HEK293 (cell line): Measurements from ENCODE around the gene TDP2.

ENCODE experiments used
- CTCF ChIA-PET: fragments of 350-600 bp; formaldehyde crosslinking; extraction: SDS; loops from one replicate; lab custom pipeline; 2021; ENCODE audit warnings: antibody characterized with exemption; lab: Yijun Ruan, JAX
- POLR2A ChIA-PET: fragments of 300-600 bp; formaldehyde crosslinking; extraction: SDS; loops from one replicate; lab custom pipeline; 2020; ENCODE audit warnings: antibody characterized with exemption, inconsistent platforms; lab: Yijun Ruan, JAX
- H3K27ac ChIP-seq: fragments of 200-500 bp; sonication (Bioruptor generic); 2 replicates; pipeline ENCODE4 v1.5.1; 2014; ENCODE audit warnings: low read depth, low read length, control low read depth, inconsistent platforms; ENCODE audit errors: extremely low read depth
- H3K36me3 ChIP-seq, 2 experiments: fragments of 200-500 bp in 1 of 2; sonication (Bioruptor generic) in 1 of 2; 1 replicate in 1 of 2; 2 replicates in 1 of 2; pipeline ENCODE4 v1.5.1; 2014 to 2017; ENCODE audit warnings: inconsistent platforms in 2 of 2, low read length in 2 of 2; ENCODE audit not compliant: control insufficient read depth in 2 of 2, insufficient read depth in 1 of 2
- H3K4me1 ChIP-seq: fragments of 200-500 bp; sonication (Bioruptor generic); 2 replicates; pipeline ENCODE4 v1.5.1; 2014; ENCODE audit warnings: mild to moderate bottlenecking, low read length, inconsistent platforms; ENCODE audit not compliant: control insufficient read depth, insufficient read depth
- H3K4me3 ChIP-seq: 2 replicates; pipeline ENCODE4 v1.5.1; 2011; ENCODE audit warnings: low read depth, mild to moderate bottlenecking, control low read depth, low read length, moderate library complexity
- H3K9me3 ChIP-seq: fragments of 200-500 bp; sonication (Bioruptor generic); 2 replicates; pipeline ENCODE4 v1.5.1; 2014; ENCODE audit warnings: low read depth, low read length, inconsistent platforms; ENCODE audit not compliant: control insufficient read depth, insufficient read depth
- FEZF1 ChIP-seq: fragments of 450-650 bp; formaldehyde crosslinking; IDR thresholded peaks from 2 replicates; pipeline ENCODE4 v1.5.1; 2016; ENCODE audit warnings: missing biosample characterization, missing genetic modification characterization
- GFI1B ChIP-seq: fragments of 450-650 bp; formaldehyde crosslinking; IDR thresholded peaks from 2 replicates; pipeline ENCODE4 v1.5.1; 2016; ENCODE audit warnings: missing biosample characterization, missing genetic modification characterization
- PRDM6 ChIP-seq: fragments of 450-650 bp; formaldehyde crosslinking; IDR thresholded peaks from 2 replicates; pipeline ENCODE4 v1.5.1; 2017; ENCODE audit warnings: missing biosample characterization, missing genetic modification characterization
- SCRT2 ChIP-seq: fragments of 450-650 bp; formaldehyde crosslinking; IDR thresholded peaks from 2 replicates; pipeline ENCODE4 v1.5.1; 2016; ENCODE audit warnings: missing biosample characterization, missing genetic modification characterization
- ZBTB17 ChIP-seq: fragments of 450-650 bp; formaldehyde crosslinking; IDR thresholded peaks from 2 replicates; pipeline ENCODE4 v1.5.1; 2016; ENCODE audit warnings: missing biosample characterization, missing genetic modification characterization
- ZBTB20 ChIP-seq: fragments of 450-650 bp; formaldehyde crosslinking; IDR thresholded peaks from 2 replicates; pipeline ENCODE4 v1.5.1; 2016; ENCODE audit warnings: missing biosample characterization, missing genetic modification characterization
- ZBTB6 ChIP-seq: fragments of 450-650 bp; formaldehyde crosslinking; IDR thresholded peaks from 2 replicates; pipeline ENCODE4 v1.5.1; 2017; ENCODE audit warnings: missing biosample characterization, missing genetic modification characterization
- ZFP3 ChIP-seq: fragments of 450-650 bp; formaldehyde crosslinking; IDR thresholded peaks from 2 replicates; pipeline ENCODE4 v1.5.1; 2016; ENCODE audit warnings: low read depth, missing biosample characterization, missing genetic modification characterization
- ZIC2 ChIP-seq: fragments of 450-650 bp; formaldehyde crosslinking; IDR thresholded peaks from 2 replicates; pipeline ENCODE4 v1.5.1; 2016; ENCODE audit warnings: missing biosample characterization, missing genetic modification characterization
- ZNF174 ChIP-seq: fragments of 450-650 bp; formaldehyde crosslinking; IDR thresholded peaks from 2 replicates; pipeline ENCODE4 v1.5.0; 2017; ENCODE audit warnings: missing biosample characterization, mild to moderate bottlenecking, missing genetic modification characterization
- ZNF24 ChIP-seq: fragments of 450-650 bp; formaldehyde crosslinking; IDR thresholded peaks from 2 replicates; pipeline ENCODE4 v1.5.1; 2016; ENCODE audit warnings: missing biosample characterization, missing genetic modification characterization
- ZNF362 ChIP-seq: fragments of 450-650 bp; formaldehyde crosslinking; IDR thresholded peaks from 2 replicates; pipeline ENCODE4 v1.5.1; 2016; ENCODE audit warnings: missing biosample characterization, missing genetic modification characterization
- ZNF37A ChIP-seq: fragments of 450-650 bp; IDR thresholded peaks from 2 replicates; pipeline ENCODE4 v1.5.1; 2018; ENCODE audit warnings: missing biosample characterization, missing genetic modification characterization
- ZNF391 ChIP-seq: fragments of 450-650 bp; formaldehyde crosslinking; IDR thresholded peaks from 2 replicates; pipeline ENCODE4 v1.5.1; 2016; ENCODE audit warnings: low read depth, missing biosample characterization, missing genetic modification characterization, borderline replicate concordance
- ZNF549 ChIP-seq: fragments of 450-650 bp; IDR thresholded peaks from 2 replicates; pipeline ENCODE4 v1.5.1; 2018; ENCODE audit warnings: missing biosample characterization, missing genetic modification characterization, mild to moderate bottlenecking, inconsistent platforms, moderate library complexity
- ZNF596 ChIP-seq: fragments of 450-650 bp; IDR thresholded peaks from 2 replicates; pipeline ENCODE4 v1.5.0; 2018; ENCODE audit warnings: missing biosample characterization, mild to moderate bottlenecking, missing genetic modification characterization, moderate library complexity
- ZNF747 ChIP-seq: fragments of 450-650 bp; formaldehyde crosslinking; IDR thresholded peaks from 2 replicates; pipeline ENCODE4 v1.5.1; 2016; ENCODE audit warnings: missing biosample characterization, missing genetic modification characterization
- ZNF792 ChIP-seq: fragments of 450-650 bp; formaldehyde crosslinking; IDR thresholded peaks from 2 replicates; pipeline ENCODE4 v1.5.1; 2016; ENCODE audit warnings: missing biosample characterization, missing genetic modification characterization

Gene TDP2

GRCh38 chr6:24690593-24690992, 23.9 kb upstream of the TDP2 start:
- no peak overlapping the region for H3K27ac ChIP-seq
- TF ChIP-seq ZIC2 (tag by site-specific recombination) = peak; percentile 35; the same call in 1 of the 2 replicates
- TF ChIP-seq FEZF1 = peak; percentile 65
- TF ChIP-seq ZNF24 = no peak
- TF ChIP-seq PRDM6 (tag by site-specific recombination) = 0 out of 2 replicates have a peak, but pooled peaks have one; percentile 28
- ChIA-PET POLR2A (no interaction called here), CTCF (interaction anchor here (2.3 kb wide), 1 partner anchor 109 kb away, joined by 15 read pairs; no protein-coding TSS in a partner anchor)
- no peak overlapping the region for H3K4me3 ChIP-seq
- H3K4me1 ChIP-seq = peaks cover 4% of the 10 kb centered on the region; the same call in 1 of the 2 replicates
- no peaks in the 10 kb centered on the region for H3K9me3 ChIP-seq
- H3K36me3 ChIP-seq = peaks cover 0 to 9% of the 10 kb centered on the region in 2 experiments; a peak in 1 of 3 replicates

- H3K9me3 ChIP-seq = no peaks in the 10 kb centered on the region
- no peak for TF ChIP-seq ZBTB17 (tag by site-specific recombination)
- no peak for TF ChIP-seq ZNF596 (tag by site-specific recombination)
- TF ChIP-seq GFI1B = 0 out of 2 replicates have a peak, but pooled peaks have one; percentile 19
- no peak for TF ChIP-seq SCRT2 (tag by site-specific recombination)
- H3K36me3 ChIP-seq = peaks cover 0 to 9% of the 10 kb centered on the region in 2 experiments; a peak in 1 of 3 replicates
- H3K4me3 ChIP-seq = no peak overlapping the region
- no peak overlapping the region for H3K27ac ChIP-seq
- ChIA-PET CTCF (interaction anchor here (0.7 to 2.3 kb wide), 5 partner anchors 23 to 167 kb away, joined by 3 to 15 read pairs (median 3); partner anchors contain the start of genes ACOT13 and TDP2), POLR2A (no interaction called here)
- H3K4me1 ChIP-seq = peaks cover 4% of the 10 kb centered on the region; the same call in 1 of the 2 replicates
Measured at GRCh38 chr6:24689964-24690363, 23.3 kb upstream of the TDP2 start.

- CTCF ChIA-PET = interaction anchor here (1.4 kb wide), 2 partner anchors 106 kb away, joined by 3 to 4 read pairs; no protein-coding TSS in a partner anchor
- POLR2A ChIA-PET = no interaction called here
Measured at GRCh38 chr6:24686946-24687345, 20.2 kb upstream of the TDP2 start.

More at GRCh38 chr6:24686946-24687345, 20.2 kb upstream of the TDP2 start:
- TF ChIP-seq ZNF37A (tag by site-specific recombination) (no peak), ZNF391 (no peak), ZBTB6 (tag by site-specific recombination) (no peak), ZFP3 (tag by site-specific recombination) (no peak), ZNF174 (no peak), ZNF362 (tag by site-specific recombination) (no peak), ZNF747 (tag by site-specific recombination) (no peak), ZNF792 (no peak), ZNF549 (tag by site-specific recombination) (no peak), ZBTB20 (no peak)
- no peak overlapping the region for H3K27ac ChIP-seq
- H3K4me3 ChIP-seq = no peak overlapping the region
- peaks cover 7% of the 10 kb centered on the region; the same call in 1 of the 2 replicates for H3K4me1 ChIP-seq
- H3K36me3 ChIP-seq = peaks cover 0 to 9% of the 10 kb centered on the region in 2 experiments; a peak in 1 of 3 replicates
- H3K9me3 ChIP-seq = no peaks in the 10 kb centered on the region
